ENCODE results near the gene ZNF277.

DNA sequence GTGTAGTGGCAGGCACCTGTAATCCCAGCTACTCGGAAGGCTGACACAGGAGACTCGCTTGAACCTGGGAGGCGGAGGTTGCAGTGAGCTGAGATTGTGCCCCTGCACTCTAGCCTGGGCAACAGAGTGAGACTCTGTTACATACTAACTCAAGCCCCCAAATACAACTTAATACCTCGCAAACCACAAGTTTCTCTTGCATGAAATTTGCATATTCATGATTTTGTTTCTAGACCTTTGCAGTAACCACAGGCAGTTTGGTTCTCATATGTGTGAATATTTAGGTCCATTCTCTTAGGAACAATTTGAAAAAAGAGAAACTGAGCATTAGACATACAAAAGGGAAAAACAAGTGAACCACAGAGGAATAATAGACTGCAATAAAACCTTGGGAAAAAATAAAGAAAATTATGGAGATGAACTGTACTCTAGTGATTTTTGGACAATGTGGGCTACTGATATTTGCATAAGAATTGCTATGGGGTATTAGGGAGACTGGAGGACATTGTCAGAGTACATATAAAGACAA, 77.0 kb downstream of the ZNF277 start:
- TF ChIP-seq, protein P1, sequence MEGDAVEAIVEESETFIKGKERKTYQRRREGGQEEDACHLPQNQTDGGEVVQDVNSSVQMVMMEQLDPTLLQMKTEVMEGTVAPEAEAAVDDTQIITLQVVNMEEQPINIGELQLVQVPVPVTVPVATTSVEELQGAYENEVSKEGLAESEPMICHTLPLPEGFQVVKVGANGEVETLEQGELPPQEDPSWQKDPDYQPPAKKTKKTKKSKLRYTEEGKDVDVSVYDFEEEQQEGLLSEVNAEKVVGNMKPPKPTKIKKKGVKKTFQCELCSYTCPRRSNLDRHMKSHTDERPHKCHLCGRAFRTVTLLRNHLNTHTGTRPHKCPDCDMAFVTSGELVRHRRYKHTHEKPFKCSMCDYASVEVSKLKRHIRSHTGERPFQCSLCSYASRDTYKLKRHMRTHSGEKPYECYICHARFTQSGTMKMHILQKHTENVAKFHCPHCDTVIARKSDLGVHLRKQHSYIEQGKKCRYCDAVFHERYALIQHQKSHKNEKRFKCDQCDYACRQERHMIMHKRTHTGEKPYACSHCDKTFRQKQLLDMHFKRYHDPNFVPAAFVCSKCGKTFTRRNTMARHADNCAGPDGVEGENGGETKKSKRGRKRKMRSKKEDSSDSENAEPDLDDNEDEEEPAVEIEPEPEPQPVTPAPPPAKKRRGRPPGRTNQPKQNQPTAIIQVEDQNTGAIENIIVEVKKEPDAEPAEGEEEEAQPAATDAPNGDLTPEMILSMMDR (conservative IDR thresholded peaks at IDR 0.05): no peak
- no peak for TF ChIP-seq EZH2 (IDR thresholded peaks at IDR 0.05; ENCODE audit: low read depth)
